PC-3 (cell line): ENCODE measurements around the gene WHRN. TPM values are rescaled to one million over a fixed set of nuclear protein-coding genes. Genes with fewer than 3 reads are reported as not detected.

ENCODE experiments used
- ATAC-seq: fragments of 200-7000 bp; cut with Tn5 transposase; 2 replicates; pipeline ENCODE4 v1.9.1; 2020; ENCODE audit warnings: mild to moderate bottlenecking, moderate library complexity
- BruUV-seq: library from RNA; stranded (reverse); fragments of 400-500 nt; replicated peaks from 2 replicates; lab custom pipeline; 2021; lab: Mats Ljungman, UMichigan
- CTCF ChIA-PET: fragments of 300-600 bp; sonication (Branson Sonifier 250); formaldehyde crosslinking; loops from one replicate; lab custom pipeline; 2022; ENCODE audit warnings: antibody characterized with exemption; lab: Charles Lee
- POLR2A ChIA-PET: fragments of 300-600 bp; sonication (Branson Sonifier 250); formaldehyde crosslinking; loops from one replicate; lab custom pipeline; 2022; ENCODE audit warnings: antibody characterized with exemption; ENCODE audit not compliant: unreplicated experiment; lab: Charles Lee
- DNase-seq: peaks from one replicate; pipeline ENCODE4 v3.0.0-alpha.2; 2015
- H2AFZ ChIP-seq: fragments of 300-600 bp; sonication (generic); 2 replicates; pipeline ENCODE4 v1.6.0; 2016; ENCODE audit warnings: antibody characterized with exemption, low read length
- H3F3A ChIP-seq: fragments of 300-600 bp; sonication (generic); one replicate; pipeline ENCODE4 v1.6.0; 2017; ENCODE audit warnings: antibody characterized with exemption, low read length, control low read depth, mild to moderate bottlenecking; ENCODE audit not compliant: unreplicated experiment
- H3K27ac ChIP-seq: fragments of 300-600 bp; sonication (generic); 2 replicates; pipeline ENCODE4 v1.5.1; 2016; ENCODE audit warnings: mild to moderate bottlenecking, low read length
- H3K27me3 ChIP-seq: fragments of 300-600 bp; sonication (generic); 2 replicates; pipeline ENCODE4 v1.6.1; 2016; ENCODE audit warnings: low read length, mixed read lengths
- H3K36me3 ChIP-seq: fragments of 300-600 bp; sonication (generic); 2 replicates; pipeline ENCODE4 v1.6.1; 2016; ENCODE audit warnings: low read depth, mixed run types, low read length, mixed read lengths
- H3K4me1 ChIP-seq: fragments of 300-600 bp; sonication (generic); 2 replicates; pipeline ENCODE4 v1.5.1; 2016; ENCODE audit warnings: low read length; ENCODE audit not compliant: insufficient read depth
- H3K4me2 ChIP-seq: fragments of 300-600 bp; sonication (generic); 2 replicates; pipeline ENCODE4 v1.6.0; 2016; ENCODE audit warnings: low read length
- H3K4me3 ChIP-seq: fragments of 300-600 bp; sonication (generic); 2 replicates; pipeline ENCODE4 v1.5.1; 2016; ENCODE audit warnings: mild to moderate bottlenecking, low read length, mixed read lengths
- H3K79me2 ChIP-seq: fragments of 300-600 bp; sonication (generic); 2 replicates; pipeline ENCODE4 v1.6.1; 2017; ENCODE audit warnings: low read length, mixed read lengths
- H3K9ac ChIP-seq: fragments of 300-600 bp; sonication (generic); 2 replicates; pipeline ENCODE4 v1.6.0; 2016; ENCODE audit warnings: mild to moderate bottlenecking, low read length
- H3K9me2 ChIP-seq: fragments of 300-600 bp; sonication (generic); replicated peaks from 2 replicates; pipeline ENCODE4 v1.6.1; 2016; ENCODE audit warnings: mixed run types, low read length, mixed read lengths
- H3K9me3 ChIP-seq: fragments of 300-600 bp; sonication (generic); 2 replicates; pipeline ENCODE4 v1.6.1; 2016; ENCODE audit warnings: low read length, mixed read lengths
- H4K20me1 ChIP-seq: fragments of 300-600 bp; sonication (generic); 2 replicates; pipeline ENCODE4 v1.6.1; 2016; ENCODE audit warnings: low read length, mixed read lengths
- CTCF ChIP-seq: fragments of 300-600 bp; sonication (generic); conservative IDR thresholded peaks from 2 replicates; pipeline ENCODE4 v1.5.1; 2017; ENCODE audit warnings: antibody characterized with exemption, low read depth, mild to moderate bottlenecking, low read length
- EZH2 ChIP-seq: fragments of 300-600 bp; sonication (generic); IDR thresholded peaks from one replicate; pipeline ENCODE4 v1.6.1; 2017; ENCODE audit warnings: antibody characterized with exemption, mild to moderate bottlenecking, low read length; ENCODE audit not compliant: unreplicated experiment
- EZH2phosphoT487 ChIP-seq: fragments of 300-600 bp; sonication (generic); IDR thresholded peaks from 2 replicates; pipeline ENCODE4 v1.6.1; 2018; ENCODE audit warnings: mild to moderate bottlenecking, antibody characterized with exemption, low read length, borderline replicate concordance
- intact Hi-C: fragments of 100-400 bp; cut with micrococcal nuclease; formaldehyde crosslinking; loops from 2 replicates; pipeline ENCODE4 v1.9.0; 2023
- total RNA-seq: library from RNA; depleted of rRNA; stranded (reverse); fragments of >200 nt; gene quantifications from 2 replicates; pipeline ENCODE4 v1.2.3, GENCODE V29; 2014

WHRN gene
- total RNA-seq, 1 experiment from 2014 or later, result 10.5 TPM

- Histone ChIP-seq H3K79me2 (no peaks in the 10 kb centered on the region), H3K9ac (peak overlapping the region; percentile 72), H4K20me1 (no peaks in the 10 kb centered on the region), H3K4me2 (peak overlapping the region; percentile 67), H3K9me2 (no peaks in the 10 kb centered on the region), H3F3A (no peaks in the 10 kb centered on the region), H3K9me3 (no peaks in the 10 kb centered on the region), H2AFZ (no peak overlapping the region), H3K27me3 (no peaks in the 10 kb centered on the region), H3K4me3 (no peak overlapping the region), H3K4me1 (peaks cover 41% of the 10 kb centered on the region), H3K36me3 (no peaks in the 10 kb centered on the region), H3K27ac (peak overlapping the region; percentile 98)
- ChIA-PET CTCF (no interaction called here), POLR2A (no interaction called here)
- no peak for ATAC-seq
- peak; percentile 78 for DNase-seq
- no peak for TF ChIP-seq EZH2
- TF ChIP-seq CTCF, result no peak
- no peak for TF ChIP-seq EZH2phosphoT487
- intact Hi-C loops, result no loop called here
- no TSS peak for BruUV-seq
These were observed 140.9 kb downstream of the WHRN start for GRCh38 chr9:114364134-114365041.

- CTCF ChIA-PET, result no interaction called here
- H3K9me3 ChIP-seq, result no peaks in the 10 kb centered on the region
These were observed 141.8 kb downstream of the WHRN start for GRCh38 chr9:114363424-114363823.

More at GRCh38 chr9:114363424-114363823, 141.8 kb downstream of the WHRN start:
- intact Hi-C loops, result no loop called here
- H4K20me1 ChIP-seq, result no peaks in the 10 kb centered on the region
- no peaks in the 10 kb centered on the region for H3F3A ChIP-seq
- H3K4me3 ChIP-seq, result no peak overlapping the region
- no peaks in the 10 kb centered on the region for H3K36me3 ChIP-seq
- H3K9me2 ChIP-seq, result no peaks in the 10 kb centered on the region
- POLR2A ChIA-PET, result no interaction called here
- no peaks in the 10 kb centered on the region for H3K79me2 ChIP-seq
- no TSS peak for BruUV-seq
- DNase-seq (no peak), ATAC-seq (no peak)
- H3K4me1 ChIP-seq, result peaks cover 41% of the 10 kb centered on the region
- no peak overlapping the region for H2AFZ ChIP-seq
- H3K9ac ChIP-seq, result peak overlapping the region; percentile 35; the same call in 1 of the 2 replicates
- H3K27me3 ChIP-seq, result no peaks in the 10 kb centered on the region
- H3K4me2 ChIP-seq, result peak overlapping the region; percentile 67; the same call in 1 of the 2 replicates
- H3K27ac ChIP-seq, result peak overlapping the region; percentile 98
- no peak for TF ChIP-seq CTCF
- TF ChIP-seq EZH2, result no peak
- TF ChIP-seq EZH2phosphoT487, result no peak
